ENCODE data around the gene MYO1B.
A peak's percentile ranks its signal among the peaks of the same experiment; 100 is the strongest.

The MYO1B gene

DNA sequence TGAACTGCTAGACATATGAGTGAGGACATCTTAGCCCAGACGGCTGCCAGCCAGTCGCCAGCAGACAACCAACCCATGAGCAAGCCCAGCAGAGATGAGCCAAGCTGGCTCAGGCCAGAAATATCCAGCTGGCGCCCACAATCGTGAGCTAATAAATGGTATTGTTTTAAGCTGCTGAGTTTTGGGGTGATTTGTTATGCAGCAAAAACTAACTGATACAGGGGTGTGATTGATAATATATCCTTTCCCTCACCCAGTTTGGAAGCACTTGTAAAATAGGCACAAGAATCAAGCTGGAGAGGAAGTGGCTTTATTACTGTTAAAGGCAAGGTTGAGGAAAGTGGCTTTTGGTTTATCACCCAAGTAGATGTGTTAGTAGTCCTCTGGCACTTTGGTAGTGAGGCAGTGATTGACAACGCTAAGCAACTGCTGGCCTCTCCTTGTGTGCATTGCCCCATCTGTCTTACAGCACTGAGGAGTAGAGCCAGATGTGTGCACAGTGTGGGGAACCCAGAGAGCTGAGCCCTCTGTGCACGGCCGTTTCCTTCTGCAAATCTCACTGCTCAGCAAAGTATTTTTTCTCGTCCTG lies 110.1 kb downstream of the MYO1B start:
- TF ChIP-seq, protein P1, sequence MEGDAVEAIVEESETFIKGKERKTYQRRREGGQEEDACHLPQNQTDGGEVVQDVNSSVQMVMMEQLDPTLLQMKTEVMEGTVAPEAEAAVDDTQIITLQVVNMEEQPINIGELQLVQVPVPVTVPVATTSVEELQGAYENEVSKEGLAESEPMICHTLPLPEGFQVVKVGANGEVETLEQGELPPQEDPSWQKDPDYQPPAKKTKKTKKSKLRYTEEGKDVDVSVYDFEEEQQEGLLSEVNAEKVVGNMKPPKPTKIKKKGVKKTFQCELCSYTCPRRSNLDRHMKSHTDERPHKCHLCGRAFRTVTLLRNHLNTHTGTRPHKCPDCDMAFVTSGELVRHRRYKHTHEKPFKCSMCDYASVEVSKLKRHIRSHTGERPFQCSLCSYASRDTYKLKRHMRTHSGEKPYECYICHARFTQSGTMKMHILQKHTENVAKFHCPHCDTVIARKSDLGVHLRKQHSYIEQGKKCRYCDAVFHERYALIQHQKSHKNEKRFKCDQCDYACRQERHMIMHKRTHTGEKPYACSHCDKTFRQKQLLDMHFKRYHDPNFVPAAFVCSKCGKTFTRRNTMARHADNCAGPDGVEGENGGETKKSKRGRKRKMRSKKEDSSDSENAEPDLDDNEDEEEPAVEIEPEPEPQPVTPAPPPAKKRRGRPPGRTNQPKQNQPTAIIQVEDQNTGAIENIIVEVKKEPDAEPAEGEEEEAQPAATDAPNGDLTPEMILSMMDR (IDR thresholded peaks at IDR 0.05; ENCODE audit: low read depth, low read length) = no peak
- H3K4me3 ChIP-seq (ENCODE audit: low read depth, low read length) = no peak overlapping the region

- TF ChIP-seq, protein P1 (IDR thresholded peaks at IDR 0.05; ENCODE audit: low read depth, low read length) = no peak
- H3K4me3 ChIP-seq (ENCODE audit: low read depth, low read length) = no peak overlapping the region
Observed at GRCh38 chr2:191357678-191358077, 112.5 kb downstream of the MYO1B start.

DNA sequence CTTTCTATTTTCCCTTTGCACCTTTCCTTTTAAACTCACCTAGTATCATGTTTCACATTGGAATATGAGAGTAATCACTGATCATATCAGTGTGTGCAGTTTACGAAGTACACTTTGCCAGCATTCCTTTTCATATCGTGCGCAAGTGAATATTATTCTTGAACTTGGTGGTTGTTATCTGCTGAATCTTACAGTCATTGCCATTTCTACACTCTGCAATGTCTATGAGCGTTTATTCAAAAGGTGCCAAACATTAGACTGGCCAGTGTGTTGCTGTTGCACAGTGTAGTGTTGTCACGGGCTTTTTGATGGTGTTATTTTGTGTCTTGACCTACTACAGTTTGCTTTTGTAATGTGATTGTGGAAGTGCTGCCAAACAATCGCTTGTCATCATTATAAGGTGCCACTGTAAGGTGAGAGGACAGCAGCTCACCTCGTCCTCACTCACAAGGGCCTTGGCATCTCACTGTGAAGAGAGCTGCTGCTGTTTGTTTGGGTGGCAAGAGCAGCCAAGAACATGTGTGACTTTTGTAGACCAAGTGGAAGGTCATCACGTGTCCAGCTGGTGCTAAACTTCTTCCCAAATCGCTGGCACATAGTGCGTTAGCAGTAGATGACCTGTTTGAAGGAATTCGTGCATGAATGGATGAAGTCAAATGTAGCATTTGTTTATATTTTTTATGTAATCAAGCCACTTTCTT lies 113.3 kb downstream of the MYO1B start:
- TF ChIP-seq, protein P1 (IDR thresholded peaks at IDR 0.05; ENCODE audit: low read depth, low read length) = no peak

GRCh38 chr2:191359133-191359532 lies 113.9 kb downstream of the MYO1B start:
- no peak overlapping the region for H3K4me3 ChIP-seq (ENCODE audit: low read depth, low read length)

More for the DNA sequence above, 113.3 kb downstream of the MYO1B start:
- H3K4me3 ChIP-seq (ENCODE audit: low read depth, low read length) = no peak overlapping the region

DNA sequence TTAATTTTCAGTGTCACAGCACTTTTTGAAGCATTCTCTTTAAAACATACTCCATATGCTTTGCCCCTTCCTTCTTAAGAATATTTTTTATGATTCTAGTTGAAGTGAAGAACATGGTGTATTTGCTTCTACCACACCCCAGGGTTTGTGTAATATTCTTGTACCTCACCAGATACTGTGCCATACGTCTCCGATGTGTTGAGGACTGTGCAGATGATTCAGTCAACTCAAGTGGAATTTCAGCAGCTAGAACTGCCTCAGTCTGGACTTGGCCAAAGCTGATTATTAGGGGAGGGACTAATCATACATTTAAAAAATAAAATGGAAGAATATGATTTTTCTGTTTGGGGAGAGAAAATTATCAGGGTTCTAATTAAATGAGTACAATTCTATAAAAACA lies 115.7 kb downstream of the MYO1B start:
- no peak overlapping the region for H3K4me3 ChIP-seq (ENCODE audit: low read depth, low read length)
- TF ChIP-seq, protein P1 (IDR thresholded peaks at IDR 0.05; ENCODE audit: low read depth, low read length) = no peak

More at GRCh38 chr2:191359133-191359532, 113.9 kb downstream of the MYO1B start:
- TF ChIP-seq, protein P1 (IDR thresholded peaks at IDR 0.05; ENCODE audit: low read depth, low read length) = no peak

DNA sequence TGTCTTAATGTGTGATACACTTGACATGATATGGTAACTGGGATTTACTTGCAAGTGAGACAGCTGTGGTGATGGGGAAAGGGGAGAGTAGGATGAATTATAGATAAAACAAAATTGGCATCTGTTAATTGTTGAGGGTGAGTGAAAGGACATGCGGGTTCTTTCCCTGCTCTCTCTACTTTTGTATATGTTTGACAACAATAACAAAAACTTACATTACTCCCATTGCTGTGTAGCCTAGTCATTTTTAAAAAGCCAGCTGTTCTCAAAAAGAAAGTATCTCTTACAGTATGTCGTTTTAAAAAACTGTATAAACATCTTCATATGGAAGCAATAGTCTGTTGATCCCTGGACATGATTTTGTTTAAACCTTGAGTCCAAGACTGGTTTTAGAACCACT lies 117.6 kb downstream of the MYO1B start:
- H3K4me3 ChIP-seq (ENCODE audit: low read depth, low read length) = peak overlapping the region; percentile 28
- TF ChIP-seq, protein P1 (IDR thresholded peaks at IDR 0.05; ENCODE audit: low read depth, low read length) = no peak

- TF ChIP-seq, protein P1 (IDR thresholded peaks at IDR 0.05; ENCODE audit: low read depth, low read length) = no peak
- peak overlapping the region; percentile 28 for H3K4me3 ChIP-seq (ENCODE audit: low read depth, low read length)
Observed at GRCh38 chr2:191363267-191363666, 118.1 kb downstream of the MYO1B start.
